GM12875 (cell line): ENCODE measurements around the gene STK32A.
"Not testable (repeated sequence)": the region's sequence is repeated elsewhere in the genome, so short reads cannot be mapped to it uniquely, and the experiment has no call there.

Experiments
- H3K4me3 ChIP-seq: one replicate; pipeline ENCODE4 v1.5.1; 2011; ENCODE audit warnings: low read depth, low read length, control low read depth
- CTCF ChIP-seq: IDR thresholded peaks from 2 replicates; pipeline ENCODE4 v1.5.1; 2011; ENCODE audit warnings: low read depth, mild to moderate bottlenecking, control low read depth, inconsistent platforms, low read length, moderate library complexity, borderline replicate concordance; ENCODE audit not compliant: insufficient read depth

Gene STK32A

GRCh38 chr5:147359581-147359980 is 124.8 kb downstream of the STK32A start:
- TF ChIP-seq CTCF, result no peak
- no peak overlapping the region for H3K4me3 ChIP-seq

GRCh38 chr5:147360816-147361215 is 126.0 kb downstream of the STK32A start:
- TF ChIP-seq CTCF, result no peak
- no peak overlapping the region for H3K4me3 ChIP-seq

- no peak for TF ChIP-seq CTCF
- H3K4me3 ChIP-seq, result no peak overlapping the region
Measured at GRCh38 chr5:147361441-147362175, 126.8 kb downstream of the STK32A start.

- not testable (repeated sequence) for H3K4me3 ChIP-seq
Measured at GRCh38 chr5:147367381-147367780, 132.6 kb downstream of the STK32A start.

GRCh38 chr5:147369742-147370374 is 135.0 kb downstream of the STK32A start:
- no peak for TF ChIP-seq CTCF
- H3K4me3 ChIP-seq, result no peak overlapping the region

- no peak overlapping the region for H3K4me3 ChIP-seq
- TF ChIP-seq CTCF, result no peak
Measured at GRCh38 chr5:147371290-147371689, 136.5 kb downstream of the STK32A start.

- TF ChIP-seq CTCF, result no peak
- H3K4me3 ChIP-seq, result no peak overlapping the region
Measured at GRCh38 chr5:147372191-147372590, 137.4 kb downstream of the STK32A start.
